A549 (cell line): ENCODE results near the gene FXR2. TPM values are rescaled to one million over a fixed set of nuclear protein-coding genes. Genes with fewer than 3 reads are reported as not detected.

ENCODE experiments used
- ATAC-seq, 2 experiments: fragments of 200-7000 bp in 1 of 2; fragments of >200 bp in 1 of 2; cut with Nextera tagmentation in 1 of 2; cut with Tn5 transposase in 1 of 2; 3 replicates each; pipeline versions ENCODE4 v1.8.0 to v1.9.1; 2018 to 2020; ENCODE audit warnings: mild to moderate bottlenecking in 1 of 2, moderate library complexity in 1 of 2
- CTCF ChIA-PET: fragments of 300-600 bp; sonication (Branson Sonifier 250); formaldehyde crosslinking; extraction: SDS; loops from one replicate; lab custom pipeline; 2021; ENCODE audit warnings: antibody characterized with exemption, inconsistent platforms; lab: Yijun Ruan, JAX
- POLR2A ChIA-PET: fragments of 350-600 bp; formaldehyde crosslinking; extraction: SDS; loops from one replicate; lab custom pipeline; 2021; ENCODE audit warnings: antibody characterized with exemption, inconsistent platforms; lab: Yijun Ruan, JAX
- DNase-seq, 2 experiments: peaks; one replicate each; pipeline versions ENCODE4 v3.0.0 to v3.0.0-alpha.2; 2011 to 2016; ENCODE audit warnings: low read depth in 1 of 2, low spot score in 1 of 2
- FAIRE-seq: peaks from 2 replicates; lab custom pipeline; 2011; peaks lifted over from hg19 to GRCh38; lab: Jason Lieb, UNC
- H3K27ac ChIP-seq, 2 experiments: fragments of >200 bp; sonication (Bioruptor Twin); formaldehyde crosslinking; 3 replicates each; pipeline ENCODE4 v1.5.1; 2016 to 2017
- H3K4me1 ChIP-seq: fragments of >200 bp; sonication (Bioruptor Twin); formaldehyde crosslinking; 3 replicates; pipeline ENCODE4 v1.6.1; 2016
- H3K4me2 ChIP-seq: fragments of >200 bp; sonication (Bioruptor Twin); formaldehyde crosslinking; 3 replicates; pipeline ENCODE4 v1.6.1; 2016
- H3K4me3 ChIP-seq: fragments of >200 bp; sonication (Bioruptor Twin); formaldehyde crosslinking; 3 replicates; pipeline ENCODE4 v1.5.1; 2016
- H3K9me3 ChIP-seq: fragments of >200 bp; sonication (Bioruptor Twin); formaldehyde crosslinking; 3 replicates; pipeline ENCODE4 v1.6.1; 2016
- ATOH8 ChIP-seq: fragments of 250-450 bp; sonication (Bioruptor Pico); IDR thresholded peaks from 2 replicates; pipeline ENCODE4 v1.5.0; 2020; ENCODE audit warnings: low read depth, mild to moderate bottlenecking, moderate library complexity
- BHLHE40 ChIP-seq: IDR thresholded peaks from 2 replicates; pipeline ENCODE4 v1.6.1; 2012; ENCODE audit warnings: low read depth, low read length, inconsistent platforms
- CEBPB ChIP-seq, 2 experiments: fragments of >200 bp in 1 of 2; sonication (Bioruptor Twin) in 1 of 2; formaldehyde crosslinking in 1 of 2; IDR thresholded peaks; 2 replicates each; pipeline ENCODE4 v1.6.1; 2012 to 2016
- CHD2 ChIP-seq: fragments of 150-350 bp; IDR thresholded peaks from 2 replicates; pipeline ENCODE4 v1.6.1; 2014; ENCODE audit warnings: low read length; ENCODE audit not compliant: partially characterized antibody
- CHD4 ChIP-seq: fragments of 200-600 bp; sonication (generic); IDR thresholded peaks from 2 replicates; pipeline ENCODE4 v1.6.1; 2016; ENCODE audit warnings: antibody characterized with exemption, mild to moderate bottlenecking, borderline replicate concordance
- CTCF ChIP-seq: fragments of >200 bp; sonication (Bioruptor Twin); formaldehyde crosslinking; IDR thresholded peaks from 3 replicates; pipeline ENCODE4 v1.5.1; 2016
- E2F6 ChIP-seq: IDR thresholded peaks from 2 replicates; pipeline ENCODE4 v1.6.1; 2012; ENCODE audit warnings: low read depth, borderline replicate concordance
- ELK1 ChIP-seq: fragments of 150-350 bp; IDR thresholded peaks from 2 replicates; pipeline ENCODE4 v1.6.1; 2014; ENCODE audit warnings: low read depth, mild to moderate bottlenecking, low read length
- EP300 ChIP-seq, 2 experiments: fragments of >200 bp; sonication (Bioruptor Twin); formaldehyde crosslinking; IDR thresholded peaks; 2 replicates in 1 of 2; 3 replicates in 1 of 2; pipeline ENCODE4 v1.6.1; 2016 to 2017
- ESRRA ChIP-seq: fragments of 150-350 bp; IDR thresholded peaks from 2 replicates; pipeline ENCODE4 v1.6.1; 2014; ENCODE audit warnings: mild to moderate bottlenecking, low read length, borderline replicate concordance
- FOSB ChIP-seq: fragments of 250-450 bp; sonication (Bioruptor Pico); IDR thresholded peaks from 2 replicates; pipeline ENCODE4 v1.5.0; 2020; ENCODE audit warnings: mild to moderate bottlenecking, moderate library complexity
- FOSL2 ChIP-seq, 2 experiments: fragments of 450-650 bp in 1 of 2; fragments of >200 bp in 1 of 2; sonication (Bioruptor Twin) in 1 of 2; formaldehyde crosslinking; IDR thresholded peaks; 2 replicates each; pipeline versions ENCODE4 v1.5.0 to v1.6.1; 2016 to 2020; ENCODE audit warnings: mild to moderate bottlenecking in 1 of 2, moderate library complexity in 1 of 2
- FOXS1 ChIP-seq: fragments of 250-450 bp; sonication (Bioruptor Pico); IDR thresholded peaks from 2 replicates; pipeline ENCODE4 v1.5.0; 2020; ENCODE audit warnings: mild to moderate bottlenecking, moderate library complexity
- GATA3 ChIP-seq: IDR thresholded peaks from 2 replicates; pipeline ENCODE4 v1.6.1; 2012; ENCODE audit warnings: borderline replicate concordance
- HDAC2 ChIP-seq: fragments of 200-600 bp; sonication (generic); IDR thresholded peaks from 2 replicates; pipeline ENCODE4 v1.6.1; 2016
- HEYL ChIP-seq: fragments of 250-450 bp; sonication (Bioruptor Pico); IDR thresholded peaks from 2 replicates; pipeline ENCODE4 v1.8.0; 2021; ENCODE audit warnings: mild to moderate bottlenecking, moderate library complexity
- HMGXB4 ChIP-seq: fragments of 250-450 bp; sonication (Bioruptor Pico); IDR thresholded peaks from 2 replicates; pipeline ENCODE4 v1.5.0; 2021; ENCODE audit warnings: mild to moderate bottlenecking, moderate library complexity, borderline replicate concordance
- HOXB5 ChIP-seq: fragments of 250-450 bp; sonication (Bioruptor Pico); IDR thresholded peaks from 2 replicates; pipeline ENCODE4 v1.5.0; 2020; ENCODE audit warnings: mild to moderate bottlenecking, moderate library complexity
- JUNB ChIP-seq: fragments of >200 bp; sonication (Bioruptor Twin); formaldehyde crosslinking; IDR thresholded peaks from 2 replicates; pipeline ENCODE4 v1.6.1; 2016
- MAZ ChIP-seq: fragments of 150-350 bp; IDR thresholded peaks from 2 replicates; pipeline ENCODE4 v1.6.1; 2014; ENCODE audit warnings: antibody characterized with exemption, low read depth, low read length, borderline replicate concordance
- MYC ChIP-seq: IDR thresholded peaks from 2 replicates; pipeline ENCODE4 v1.6.1; 2012; ENCODE audit warnings: mild to moderate bottlenecking, inconsistent platforms, low read length, improper control_type of control experiment, borderline replicate concordance
- NPAS2 ChIP-seq: fragments of 250-450 bp; sonication (Bioruptor Pico); IDR thresholded peaks from 2 replicates; pipeline ENCODE4 v1.8.0; 2022; ENCODE audit warnings: mild to moderate bottlenecking, moderate library complexity, borderline replicate concordance
- NR3C1 ChIP-seq: fragments of >200 bp; sonication (Bioruptor Twin); formaldehyde crosslinking; IDR thresholded peaks from 3 replicates; pipeline ENCODE4 v1.6.1; 2017
- PHF8 ChIP-seq: fragments of 200-600 bp; sonication (generic); IDR thresholded peaks from 2 replicates; pipeline ENCODE4 v1.6.1; 2016; ENCODE audit warnings: low read depth, mild to moderate bottlenecking, antibody characterized with exemption, moderate library complexity, borderline replicate concordance
- POLR2A ChIP-seq: IDR thresholded peaks from 2 replicates; pipeline ENCODE4 v1.6.1; 2012; ENCODE audit warnings: mild to moderate bottlenecking, low read length
- POLR2AphosphoS2 ChIP-seq: conservative IDR thresholded peaks from 2 replicates; pipeline ENCODE4 v1.6.1; 2012; ENCODE audit warnings: low read length, improper control_type of control experiment, inconsistent platforms
- RCOR1 ChIP-seq: fragments of 150-350 bp; IDR thresholded peaks from 2 replicates; pipeline ENCODE4 v1.6.1; 2014; ENCODE audit warnings: antibody characterized with exemption, low read length, low read depth
- RNF2 ChIP-seq: fragments of 200-600 bp; sonication (generic); IDR thresholded peaks from 2 replicates; pipeline ENCODE4 v1.6.1; 2016; ENCODE audit warnings: low read depth, mild to moderate bottlenecking, antibody characterized with exemption, moderate library complexity, borderline replicate concordance
- SMC3 ChIP-seq: fragments of >200 bp; sonication (Bioruptor Twin); formaldehyde crosslinking; IDR thresholded peaks from 3 replicates; pipeline ENCODE4 v1.6.1; 2018; ENCODE audit warnings: inconsistent platforms
- ZNF302 ChIP-seq: fragments of 250-450 bp; sonication (Bioruptor Pico); IDR thresholded peaks from 2 replicates; pipeline ENCODE4 v1.9.0; 2021; ENCODE audit warnings: inconsistent platforms, mild to moderate bottlenecking, moderate library complexity
- WGBS: methylation state at CpG from one replicate; pipeline ENCODE4 v1.1.6; 2017; ENCODE audit errors: missing lambda C conversion rate; 5-methylcytosine and 5-hydroxymethylcytosine counted together
- polyA plus RNA-seq, 4 experiments: library from polyadenylated mRNA; depleted of rRNA in 3 of 4; stranded (reverse); fragments of >200 nt; fragmentation: RNase III in 1 of 4; extraction: RNeasy Plus Mini Kit Qiagen cat#74134 plus additional on column Dnase treatment in 1 of 4; gene quantifications; 2 replicates in 3 of 4; 3 replicates in 1 of 4; pipeline ENCODE4 v1.2.3, GENCODE V29; 2011 to 2017
- TF ChIP-seq, protein P1 (sequence below): IDR thresholded peaks from 2 replicates; pipeline ENCODE4 v1.6.1; 2012
- TF ChIP-seq, protein P2 (sequence below): IDR thresholded peaks from 2 replicates; pipeline ENCODE4 v1.6.1; 2012

The FXR2 gene
- polyA plus RNA-seq, 2 of the 4 experiments (the other 2 are of a cell fraction), result 40.7 to 45.2 TPM

- Histone ChIP-seq H3K27ac (peak within 1 kb of the TSS; percentile 91 to 96), H3K4me2 (peak within 1 kb of the TSS; percentile 84), H3K4me1 (peaks cover 50% of the 10 kb centered on the region), H3K9me3 (no peaks in the 10 kb centered on the region), H3K4me3 (peak within 1 kb of the TSS; percentile 66)
- peak; percentile 67 for FAIRE-seq
- DNase-seq, result peak; percentile 89 to 97
- 11% methylated on average over 59 of the region's 69 CpGs for WGBS
- CTCF ChIA-PET, result interaction anchor here (0.9 to 12.1 kb wide), 12 partner anchors 8 to 267 kb away, joined by 3 to 184 read pairs (median 5); partner anchors contain the start of genes FXR2, SAT2, SENP3 and TMEM95
- POLR2A ChIA-PET, result interaction anchor here (0.6 to 5.0 kb wide), 21 partner anchors 10 to 274 kb away, joined by 3 to 97 read pairs (median 5); partner anchors contain the start of genes DNAH2, FXR2, NAA38 and SAT2
- ATAC-seq, result peak; percentile 35 to 68
- TF ChIP-seq NPAS2, result peak; percentile 79
- no peak for TF ChIP-seq CHD2
- TF ChIP-seq GATA3, result 0 out of 2 replicates have a peak, but pooled peaks have one; percentile 39
- TF ChIP-seq CEBPB (IDR thresholded peaks at IDR 0.05), result no peak; a peak in 1 of 4 replicates
- no peak for TF ChIP-seq MAZ
- no peak for TF ChIP-seq CHD4
- TF ChIP-seq E2F6, result peak; percentile 99
- TF ChIP-seq RNF2, result no peak
- TF ChIP-seq ESRRA, result no peak
- no peak for TF ChIP-seq FOSL2 (IDR thresholded peaks at IDR 0.05)
- TF ChIP-seq FOSL2 (CRISPR knock-in tag; IDR thresholded peaks at IDR 0.05), result no peak
- TF ChIP-seq POLR2AphosphoS2, result no peak; the same call in 1 of the 2 replicates
- peak; percentile 74 for TF ChIP-seq POLR2A
- peak; percentile 85 for TF ChIP-seq MYC
- 0 out of 2 replicates have a peak, but pooled peaks have one; percentile 78 for TF ChIP-seq FOSB (CRISPR knock-in tag)
- peak; percentile 97 for TF ChIP-seq ATOH8
- TF ChIP-seq HDAC2, result peak; percentile 79; the same call in 1 of the 2 replicates
- peak; percentile 95 for TF ChIP-seq HOXB5 (CRISPR knock-in tag)
- no peak for TF ChIP-seq NR3C1
- peak; percentile 86 for TF ChIP-seq FOXS1 (CRISPR knock-in tag)
- peak; percentile 75; the same call in 1 of the 2 replicates for TF ChIP-seq HEYL (CRISPR knock-in tag)
- TF ChIP-seq ELK1, result no peak
- no peak for TF ChIP-seq RCOR1
- peak; percentile 92; the same call in 1 of the 2 replicates for TF ChIP-seq HMGXB4 (CRISPR knock-in tag)
- TF ChIP-seq JUNB, result no peak
- no peak for TF ChIP-seq EP300 (IDR thresholded peaks at IDR 0.05)
- peak; percentile 86 for TF ChIP-seq ZNF302 (CRISPR knock-in tag)
- TF ChIP-seq PHF8, result peak; percentile 99
- TF ChIP-seq, protein P1, sequence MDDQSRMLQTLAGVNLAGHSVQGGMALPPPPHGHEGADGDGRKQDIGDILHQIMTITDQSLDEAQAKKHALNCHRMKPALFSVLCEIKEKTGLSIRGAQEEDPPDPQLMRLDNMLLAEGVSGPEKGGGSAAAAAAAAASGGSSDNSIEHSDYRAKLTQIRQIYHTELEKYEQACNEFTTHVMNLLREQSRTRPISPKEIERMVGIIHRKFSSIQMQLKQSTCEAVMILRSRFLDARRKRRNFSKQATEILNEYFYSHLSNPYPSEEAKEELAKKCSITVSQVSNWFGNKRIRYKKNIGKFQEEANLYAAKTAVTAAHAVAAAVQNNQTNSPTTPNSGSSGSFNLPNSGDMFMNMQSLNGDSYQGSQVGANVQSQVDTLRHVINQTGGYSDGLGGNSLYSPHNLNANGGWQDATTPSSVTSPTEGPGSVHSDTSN, result 0 out of 2 replicates have a peak, but pooled peaks have one; percentile 41
- TF ChIP-seq BHLHE40, result peak; percentile 2; the same call in 1 of the 2 replicates
- TF ChIP-seq, protein P2, sequence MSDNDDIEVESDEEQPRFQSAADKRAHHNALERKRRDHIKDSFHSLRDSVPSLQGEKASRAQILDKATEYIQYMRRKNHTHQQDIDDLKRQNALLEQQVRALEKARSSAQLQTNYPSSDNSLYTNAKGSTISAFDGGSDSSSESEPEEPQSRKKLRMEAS, result peak; percentile 99
- no peak for TF ChIP-seq SMC3
- TF ChIP-seq CTCF, result no peak
Observed at GRCh38 chr17:7583253-7584109, 31.2 kb downstream of the FXR2 start, which contains the start of gene MPDU1. MPDU1 (plus strand) TSS chr17:7583852; CDS start chr17:7583863, 11 bp downstream.
